Measurements from ENCODE around the gene ADGRF5.

Gene ADGRF5, protein sequence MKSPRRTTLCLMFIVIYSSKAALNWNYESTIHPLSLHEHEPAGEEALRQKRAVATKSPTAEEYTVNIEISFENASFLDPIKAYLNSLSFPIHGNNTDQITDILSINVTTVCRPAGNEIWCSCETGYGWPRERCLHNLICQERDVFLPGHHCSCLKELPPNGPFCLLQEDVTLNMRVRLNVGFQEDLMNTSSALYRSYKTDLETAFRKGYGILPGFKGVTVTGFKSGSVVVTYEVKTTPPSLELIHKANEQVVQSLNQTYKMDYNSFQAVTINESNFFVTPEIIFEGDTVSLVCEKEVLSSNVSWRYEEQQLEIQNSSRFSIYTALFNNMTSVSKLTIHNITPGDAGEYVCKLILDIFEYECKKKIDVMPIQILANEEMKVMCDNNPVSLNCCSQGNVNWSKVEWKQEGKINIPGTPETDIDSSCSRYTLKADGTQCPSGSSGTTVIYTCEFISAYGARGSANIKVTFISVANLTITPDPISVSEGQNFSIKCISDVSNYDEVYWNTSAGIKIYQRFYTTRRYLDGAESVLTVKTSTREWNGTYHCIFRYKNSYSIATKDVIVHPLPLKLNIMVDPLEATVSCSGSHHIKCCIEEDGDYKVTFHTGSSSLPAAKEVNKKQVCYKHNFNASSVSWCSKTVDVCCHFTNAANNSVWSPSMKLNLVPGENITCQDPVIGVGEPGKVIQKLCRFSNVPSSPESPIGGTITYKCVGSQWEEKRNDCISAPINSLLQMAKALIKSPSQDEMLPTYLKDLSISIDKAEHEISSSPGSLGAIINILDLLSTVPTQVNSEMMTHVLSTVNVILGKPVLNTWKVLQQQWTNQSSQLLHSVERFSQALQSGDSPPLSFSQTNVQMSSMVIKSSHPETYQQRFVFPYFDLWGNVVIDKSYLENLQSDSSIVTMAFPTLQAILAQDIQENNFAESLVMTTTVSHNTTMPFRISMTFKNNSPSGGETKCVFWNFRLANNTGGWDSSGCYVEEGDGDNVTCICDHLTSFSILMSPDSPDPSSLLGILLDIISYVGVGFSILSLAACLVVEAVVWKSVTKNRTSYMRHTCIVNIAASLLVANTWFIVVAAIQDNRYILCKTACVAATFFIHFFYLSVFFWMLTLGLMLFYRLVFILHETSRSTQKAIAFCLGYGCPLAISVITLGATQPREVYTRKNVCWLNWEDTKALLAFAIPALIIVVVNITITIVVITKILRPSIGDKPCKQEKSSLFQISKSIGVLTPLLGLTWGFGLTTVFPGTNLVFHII (N-terminal part only)

DNA sequence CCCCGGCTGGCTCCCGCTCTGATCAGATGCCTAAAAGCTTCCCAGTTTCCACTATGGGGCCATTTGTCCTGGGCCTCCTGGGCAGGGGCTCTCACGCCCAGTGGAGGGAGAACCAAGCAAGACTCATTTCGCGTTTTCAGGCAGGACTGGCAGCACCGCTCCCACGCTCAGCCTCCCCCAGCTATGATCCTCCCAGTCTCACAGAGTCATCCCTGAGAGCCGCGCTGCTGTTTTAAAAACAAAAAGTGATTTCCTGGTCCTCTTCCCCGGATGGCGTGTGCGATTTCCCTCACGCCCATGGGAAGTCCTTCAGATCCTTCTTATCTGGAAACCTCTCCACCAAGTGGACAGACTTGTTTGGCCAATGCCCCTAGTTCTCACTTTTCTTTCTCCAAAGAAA is at the start of gene ADGRF5:
Gene ADGRF5 (minus strand): TSS at position 208 of the 400 bp plus-strand sequence. CDS start 15,176 bp downstream, outside the sequence.
- TF ChIP-seq GATA3 (IDR thresholded peaks at IDR 0.05; ENCODE audit: low read depth, low read length) (no peak), GATA2 (IDR thresholded peaks at IDR 0.05; ENCODE audit: low read depth, low read length) (no peak)

DNA sequence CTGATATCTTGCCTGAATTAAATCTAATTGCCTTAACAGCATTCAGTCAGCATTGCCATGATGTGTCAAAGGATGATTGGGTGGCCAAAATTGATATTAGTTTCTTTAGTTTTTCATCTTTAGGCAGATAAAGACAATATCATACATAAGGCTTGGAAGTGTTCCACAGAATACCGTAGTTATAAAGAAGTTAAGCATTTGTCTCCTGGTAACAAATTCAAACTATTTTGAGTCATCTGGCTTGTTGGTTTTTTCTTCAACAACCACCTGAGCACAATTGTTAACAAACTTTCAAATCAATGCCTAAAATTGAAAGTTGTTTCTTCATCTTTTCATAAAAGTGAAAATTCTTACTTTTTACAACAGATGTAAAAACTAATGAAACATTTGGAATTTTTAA is 47.5 kb upstream of the ADGRF5 start:
- TF ChIP-seq GATA2 (IDR thresholded peaks at IDR 0.05; ENCODE audit: low read depth, low read length) (no peak), GATA3 (IDR thresholded peaks at IDR 0.05; ENCODE audit: low read depth, low read length) (no peak)

- TF ChIP-seq GATA2 (IDR thresholded peaks at IDR 0.05; ENCODE audit: low read depth, low read length) (no peak), GATA3 (IDR thresholded peaks at IDR 0.05; ENCODE audit: low read depth, low read length) (no peak)
Measured at GRCh38 chr6:46967826-46968349, 46.1 kb upstream of the ADGRF5 start.

- TF ChIP-seq GATA3 (IDR thresholded peaks at IDR 0.05; ENCODE audit: low read depth, low read length) (no peak), GATA2 (IDR thresholded peaks at IDR 0.05; ENCODE audit: low read depth, low read length) (no peak)
Measured at GRCh38 chr6:46964716-46965519, 43.2 kb upstream of the ADGRF5 start.

DNA sequence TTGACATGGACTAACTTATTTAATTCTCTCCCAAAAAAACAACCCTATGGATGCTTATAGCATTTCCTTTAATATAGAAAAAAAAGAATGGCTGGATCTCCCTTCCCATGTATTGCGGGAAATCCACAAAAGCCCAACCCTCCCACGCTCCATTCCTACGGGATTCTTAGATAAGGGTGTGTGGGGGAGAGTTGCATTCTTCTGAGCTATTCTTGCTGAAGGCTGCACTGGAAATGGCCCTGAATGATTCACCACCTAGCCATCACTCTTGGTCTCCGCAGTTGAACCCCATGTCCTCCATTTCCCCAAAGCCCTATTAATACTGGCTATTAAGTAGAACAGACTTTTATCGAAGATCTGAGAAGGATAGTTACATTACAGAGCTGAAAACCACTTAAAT is 41.9 kb upstream of the ADGRF5 start:
- TF ChIP-seq GATA2 (IDR thresholded peaks at IDR 0.05; ENCODE audit: low read depth, low read length) = no peak
- TF ChIP-seq GATA3 (IDR thresholded peaks at IDR 0.05; ENCODE audit: low read depth, low read length) = no peak

GRCh38 chr6:46963039-46963438 is 41.3 kb upstream of the ADGRF5 start:
- no peak for TF ChIP-seq GATA3 (IDR thresholded peaks at IDR 0.05; ENCODE audit: low read depth, low read length)
- TF ChIP-seq GATA2 (IDR thresholded peaks at IDR 0.05; ENCODE audit: low read depth, low read length) = no peak

- TF ChIP-seq GATA2 (IDR thresholded peaks at IDR 0.05; ENCODE audit: low read depth, low read length) (no peak), GATA3 (IDR thresholded peaks at IDR 0.05; ENCODE audit: low read depth, low read length) (no peak)
Measured at GRCh38 chr6:46961711-46962110, 40.0 kb upstream of the ADGRF5 start.

GRCh38 chr6:46961232-46961631 is 39.5 kb upstream of the ADGRF5 start:
- TF ChIP-seq GATA3 (IDR thresholded peaks at IDR 0.05; ENCODE audit: low read depth, low read length) (no peak), GATA2 (IDR thresholded peaks at IDR 0.05; ENCODE audit: low read depth, low read length) (no peak)

DNA sequence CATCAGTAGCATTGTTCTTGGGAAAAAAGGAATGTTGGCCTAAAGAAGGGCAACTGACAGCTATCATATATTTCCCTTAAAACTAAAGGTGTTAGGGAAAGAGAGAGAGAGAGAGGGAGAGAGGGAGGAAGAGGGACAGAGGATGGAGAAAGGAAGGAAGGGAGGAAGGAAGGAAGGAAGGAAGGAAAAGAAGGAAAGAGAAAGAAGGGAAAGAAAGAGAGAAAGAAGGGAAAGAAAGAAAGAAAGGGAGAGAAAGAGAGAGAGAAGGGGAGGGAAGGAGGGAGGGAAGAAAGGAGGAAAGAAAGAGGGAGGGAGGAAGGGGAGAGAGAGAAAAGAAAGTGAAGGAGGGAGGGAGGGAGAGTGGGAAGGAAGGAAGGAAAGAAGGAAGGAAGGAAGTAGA is 37.7 kb upstream of the ADGRF5 start:
- no peak for TF ChIP-seq GATA2 (IDR thresholded peaks at IDR 0.05; ENCODE audit: low read depth, low read length)
- no peak for TF ChIP-seq GATA3 (IDR thresholded peaks at IDR 0.05; ENCODE audit: low read depth, low read length)

GRCh38 chr6:46956409-46956808 is 34.7 kb upstream of the ADGRF5 start:
- TF ChIP-seq GATA2 (IDR thresholded peaks at IDR 0.05; ENCODE audit: low read depth, low read length) (no peak), GATA3 (IDR thresholded peaks at IDR 0.05; ENCODE audit: low read depth, low read length) (no peak)

GRCh38 chr6:46954837-46955451 is 33.2 kb upstream of the ADGRF5 start:
- TF ChIP-seq GATA2 (IDR thresholded peaks at IDR 0.05; ENCODE audit: low read depth, low read length) = no peak
- no peak for TF ChIP-seq GATA3 (IDR thresholded peaks at IDR 0.05; ENCODE audit: low read depth, low read length)

GRCh38 chr6:46953921-46954320 is 32.2 kb upstream of the ADGRF5 start:
- TF ChIP-seq GATA3 (IDR thresholded peaks at IDR 0.05; ENCODE audit: low read depth, low read length) (no peak), GATA2 (IDR thresholded peaks at IDR 0.05; ENCODE audit: low read depth, low read length) (no peak)

All from SH-SY5Y (cell line).